HG03460 (cell line): Measurements from ENCODE around the gene SLFN5.
"Not testable (repeated sequence)": the region's sequence is repeated elsewhere in the genome, so short reads cannot be mapped to it uniquely, and the experiment has no call there.

ENCODE experiments used
- ATAC-seq: cut with Tn5 transposase; IDR thresholded peaks from one replicate; pipeline ENCODE4 v1.9.1; 2021; ENCODE audit not compliant: unreplicated experiment

The SLFN5 gene

DNA sequence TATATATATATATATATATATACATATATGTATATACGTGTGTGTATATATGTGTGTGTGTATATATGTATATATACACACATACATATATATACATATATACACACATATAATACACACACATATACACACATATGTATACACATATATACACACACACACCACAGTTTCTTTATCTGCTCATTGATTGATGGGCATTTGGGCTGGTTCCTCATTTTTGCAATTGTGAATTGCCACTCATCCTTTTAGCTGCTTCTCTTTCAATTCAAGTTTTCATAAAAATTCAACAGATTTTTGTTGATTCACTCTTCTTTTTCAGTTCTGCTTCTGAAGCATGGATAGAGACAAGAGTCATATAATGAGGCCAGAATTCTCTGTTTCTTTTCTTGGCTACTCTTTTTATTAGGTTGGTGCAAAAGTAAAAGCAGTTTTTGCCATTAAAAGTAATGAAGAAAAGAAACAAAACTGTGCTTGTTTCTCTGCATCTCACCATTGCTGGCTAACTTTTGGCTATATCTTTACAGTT, 44.5 kb downstream of the SLFN5 start:
- ATAC-seq: no peak

DNA sequence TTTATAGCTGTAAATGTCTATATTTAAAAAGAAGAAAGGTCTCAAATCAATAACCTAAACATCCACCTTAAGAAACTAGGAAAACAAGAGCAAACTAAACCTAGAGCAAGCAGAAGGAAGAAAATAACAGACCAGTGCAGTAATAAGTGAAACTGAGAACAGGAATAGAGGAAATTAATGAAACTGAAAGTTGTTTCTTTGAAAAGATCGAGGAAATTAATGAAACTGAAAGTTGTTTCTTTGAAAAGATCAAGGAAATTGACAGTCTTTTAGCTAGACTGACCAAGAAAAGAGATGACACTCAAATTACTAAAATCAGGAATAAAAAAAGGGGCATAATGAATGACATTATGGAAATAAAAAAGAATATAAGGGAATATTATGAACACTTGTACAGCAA, 46.4 kb downstream of the SLFN5 start:
- ATAC-seq: no peak

DNA sequence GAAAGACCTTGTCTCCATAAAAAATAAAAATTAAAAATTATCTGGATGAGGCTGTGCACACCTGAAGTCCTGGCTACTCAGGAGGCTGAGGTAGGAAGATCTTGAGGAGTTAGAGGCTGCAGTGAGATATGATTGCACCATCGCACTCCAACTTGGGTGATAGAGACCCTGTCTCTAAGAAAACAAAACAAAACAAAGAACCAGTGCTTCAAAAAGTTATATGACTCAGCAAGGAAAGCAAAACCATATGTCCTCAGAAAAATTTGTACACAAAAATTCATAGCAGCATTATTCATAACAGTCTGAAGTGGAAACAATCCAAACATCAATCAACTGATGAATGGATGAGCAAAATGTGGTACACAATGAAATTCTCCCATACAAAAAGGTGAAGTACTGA, 48.9 kb downstream of the SLFN5 start:
- no peak for ATAC-seq

DNA sequence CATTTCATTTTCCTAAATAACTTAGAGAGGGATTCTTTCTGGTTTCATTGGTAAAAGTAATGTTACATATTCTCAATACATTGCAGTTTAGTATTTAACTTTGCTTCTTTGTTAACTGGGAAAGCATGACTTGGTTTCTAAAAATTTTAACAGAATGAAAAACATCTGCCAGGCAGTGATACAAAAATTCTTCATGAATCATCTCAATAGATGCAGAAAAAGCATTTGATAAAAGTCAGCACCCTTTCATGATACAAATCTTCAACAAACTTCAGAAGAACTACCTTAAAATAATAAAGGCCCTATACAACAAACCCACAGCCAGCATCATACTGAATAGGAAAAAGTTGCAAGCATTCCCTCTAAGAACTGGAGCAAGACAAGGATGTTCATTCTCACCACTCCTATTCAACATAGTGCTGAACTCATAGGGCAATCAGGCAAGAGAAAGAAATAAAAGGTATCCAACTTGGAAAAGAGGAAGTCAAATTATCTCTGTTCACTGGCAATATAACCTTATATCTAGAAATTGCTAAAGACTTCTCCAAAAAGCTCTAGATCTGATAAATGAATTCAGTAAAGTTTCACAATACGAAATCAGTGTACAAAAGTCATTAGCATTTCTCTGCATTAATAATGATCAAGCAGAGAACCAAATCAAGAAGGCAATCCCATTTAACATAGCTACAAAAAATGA, 50.4 kb downstream of the SLFN5 start:
- ATAC-seq: no peak

DNA sequence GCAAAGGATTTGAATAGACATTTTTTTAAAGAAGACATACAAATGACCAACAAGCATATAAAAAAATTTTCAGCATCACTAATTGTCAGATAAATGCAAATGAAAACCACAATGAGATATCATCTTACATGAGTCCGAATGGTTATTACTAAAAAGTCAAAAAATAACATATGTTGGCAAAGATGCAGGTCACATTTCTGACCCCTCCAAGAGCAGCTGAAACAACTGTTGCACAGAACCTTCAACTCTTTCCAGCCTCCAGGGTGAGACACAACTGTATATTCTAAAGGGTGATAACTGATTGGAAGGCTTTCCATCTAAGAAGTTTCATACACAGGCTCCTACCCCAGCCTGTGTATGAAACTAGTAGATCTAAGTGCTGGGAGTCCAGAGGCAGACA, 51.9 kb downstream of the SLFN5 start:
- ATAC-seq: no peak

DNA sequence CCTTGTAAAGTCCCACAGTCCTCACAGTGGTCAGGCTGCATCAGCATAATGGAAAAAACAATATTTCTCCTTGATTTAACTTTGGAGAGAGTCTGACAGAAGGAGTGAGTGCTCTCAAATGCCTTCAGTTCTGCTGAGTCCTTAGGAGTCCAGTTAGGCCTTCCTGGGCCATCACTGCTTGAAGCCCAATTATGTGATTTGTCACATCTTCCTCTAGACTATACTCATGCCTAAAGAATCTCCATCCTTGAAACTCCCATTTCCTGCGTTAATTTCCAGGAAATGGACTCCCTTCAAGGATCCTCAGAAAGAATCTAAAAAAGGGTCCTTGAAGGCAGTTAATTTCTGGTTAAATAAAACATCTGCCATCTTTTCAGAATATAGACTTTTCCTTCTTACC, 52.8 kb downstream of the SLFN5 start:
- ATAC-seq: no peak

DNA sequence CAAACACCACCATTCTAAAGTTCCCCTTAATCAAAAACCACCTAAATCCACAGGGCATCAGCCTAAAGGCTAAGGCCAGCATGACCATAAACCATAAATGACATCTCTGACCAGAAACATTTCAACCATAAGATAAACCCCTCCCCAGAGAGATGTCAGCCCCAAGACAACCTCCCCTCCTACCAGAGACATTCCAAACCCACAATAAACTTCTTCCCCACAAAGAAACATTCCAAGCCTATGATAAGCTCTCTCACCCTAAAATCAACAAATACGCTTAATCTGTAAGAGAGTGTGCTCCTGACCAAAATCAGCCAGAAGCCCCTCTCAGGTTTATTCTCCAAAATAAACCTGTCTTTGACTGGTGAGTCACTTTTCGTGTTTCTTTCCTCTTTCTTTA, 54.8 kb downstream of the SLFN5 start:
- no peak for ATAC-seq

DNA sequence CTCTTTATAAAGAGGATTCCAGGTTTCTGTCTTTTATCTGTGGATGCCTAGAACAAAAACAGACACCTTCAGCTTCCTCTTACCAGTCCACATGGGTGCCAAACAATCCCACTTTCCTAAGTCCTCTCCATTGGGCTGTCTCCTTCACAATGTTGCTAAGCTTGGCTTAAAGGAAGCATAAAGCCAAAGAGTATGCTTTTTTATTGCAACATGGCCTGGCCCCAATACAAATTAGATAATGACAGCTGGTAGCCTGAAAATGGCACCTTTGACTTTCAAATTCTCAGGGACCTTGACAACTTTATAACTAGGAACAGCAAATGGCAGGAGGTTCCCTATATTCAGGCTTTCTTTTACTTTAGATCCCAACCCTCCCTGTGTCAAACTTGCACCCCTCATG, 55.8 kb downstream of the SLFN5 start:
- no peak for ATAC-seq

DNA sequence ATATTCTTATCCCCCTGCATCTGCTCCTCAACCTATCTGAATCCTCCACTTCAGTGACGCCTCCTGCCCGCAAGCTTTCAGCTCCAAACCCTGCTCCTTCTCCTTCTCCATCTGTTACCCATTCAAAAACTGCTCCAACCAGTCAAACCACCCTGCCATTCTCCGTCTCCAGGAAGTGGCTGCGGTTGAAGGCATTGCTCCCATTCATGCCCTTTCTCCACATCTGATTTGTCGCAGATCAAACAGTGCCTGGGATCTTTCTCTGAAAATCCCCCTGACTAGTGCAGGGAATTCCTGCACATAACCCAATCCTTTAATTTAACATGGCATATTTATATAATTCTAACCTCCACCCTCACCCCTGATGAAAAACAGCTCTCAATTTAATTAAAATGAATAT, 56.3 kb downstream of the SLFN5 start:
- ATAC-seq: no peak

DNA sequence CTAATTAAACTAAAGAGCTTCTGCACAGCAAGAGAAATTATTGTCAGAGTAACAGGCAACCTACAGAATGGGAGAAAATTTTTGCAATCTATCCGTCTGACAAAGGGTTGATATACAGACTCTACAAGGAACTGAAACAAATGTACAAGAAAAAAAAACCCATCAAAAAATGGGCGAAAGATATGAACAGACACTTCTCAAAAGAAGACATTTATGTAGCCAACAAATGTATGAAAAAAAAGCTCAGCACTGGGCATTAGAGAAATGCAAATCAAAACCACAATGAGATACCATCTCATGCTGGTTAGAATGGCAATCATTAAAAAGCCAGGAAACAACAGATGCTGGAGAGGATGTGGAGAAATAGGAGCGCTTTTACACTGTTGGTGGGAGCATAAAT, 66.5 kb downstream of the SLFN5 start:
- ATAC-seq: not testable (repeated sequence)

DNA sequence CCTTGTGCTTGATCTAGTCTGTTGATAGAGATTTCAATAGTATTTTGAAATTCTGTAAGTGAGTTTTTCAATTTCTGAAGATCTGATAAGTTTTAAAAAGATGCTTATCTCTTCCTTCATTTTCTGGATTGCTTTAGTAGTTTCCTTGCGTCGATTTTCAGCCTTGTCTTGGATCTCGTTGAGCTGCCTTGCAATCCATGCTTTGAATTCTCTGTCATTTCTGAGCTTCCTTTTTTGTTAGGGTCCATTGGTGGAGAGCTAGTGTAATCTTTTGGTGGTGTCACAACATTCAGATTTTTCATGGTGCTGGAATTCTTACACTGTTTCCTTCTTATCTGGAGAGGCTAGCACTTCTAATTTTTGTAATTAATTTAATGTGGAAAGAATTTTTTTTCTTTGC, 69.5 kb downstream of the SLFN5 start:
- no peak for ATAC-seq

DNA sequence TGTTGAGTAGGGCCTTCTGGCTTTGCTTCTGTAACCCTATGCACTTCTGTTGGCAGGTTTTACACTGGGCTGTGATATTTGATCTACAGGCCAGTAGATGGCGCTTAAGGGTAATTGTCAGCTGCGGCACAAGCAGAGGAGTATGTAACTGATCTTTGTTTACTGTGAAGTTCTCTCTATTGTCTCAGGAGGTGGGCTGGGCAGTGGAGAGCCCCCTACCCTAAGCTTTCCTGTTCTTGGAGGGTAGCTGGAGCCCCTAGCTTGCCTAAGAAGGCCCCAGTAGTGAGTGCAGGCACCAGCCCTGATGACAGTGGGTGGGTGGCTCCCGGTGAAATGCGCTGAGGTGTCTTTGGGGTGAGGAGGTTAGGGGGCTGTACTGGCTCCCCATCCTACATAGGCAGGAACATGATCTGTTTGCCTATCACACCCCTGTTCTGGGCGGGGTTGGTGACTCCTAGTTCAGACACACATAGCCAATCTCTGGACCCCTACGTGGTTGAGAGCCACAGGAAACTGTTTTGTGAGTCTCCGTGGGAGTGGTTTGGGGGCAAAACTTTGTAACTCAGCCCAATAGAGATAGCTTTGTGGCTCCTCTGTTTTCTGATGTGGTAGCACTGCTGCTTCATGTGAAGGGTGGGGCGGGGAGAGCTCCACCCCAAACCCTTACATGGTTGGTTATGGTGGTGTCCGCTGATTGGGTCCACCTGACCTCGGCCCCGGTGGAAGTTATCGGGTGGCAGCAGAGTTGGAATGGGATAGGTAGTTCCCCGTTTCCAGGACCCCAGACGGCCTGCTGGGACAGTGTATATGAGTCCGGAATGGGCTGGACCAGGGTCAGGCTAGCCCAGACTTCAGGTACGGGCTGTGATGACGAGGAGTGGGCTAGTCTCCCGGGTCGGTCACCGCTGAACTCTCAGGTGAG, 70.2 kb downstream of the SLFN5 start:
- peak; percentile 80 for ATAC-seq

DNA sequence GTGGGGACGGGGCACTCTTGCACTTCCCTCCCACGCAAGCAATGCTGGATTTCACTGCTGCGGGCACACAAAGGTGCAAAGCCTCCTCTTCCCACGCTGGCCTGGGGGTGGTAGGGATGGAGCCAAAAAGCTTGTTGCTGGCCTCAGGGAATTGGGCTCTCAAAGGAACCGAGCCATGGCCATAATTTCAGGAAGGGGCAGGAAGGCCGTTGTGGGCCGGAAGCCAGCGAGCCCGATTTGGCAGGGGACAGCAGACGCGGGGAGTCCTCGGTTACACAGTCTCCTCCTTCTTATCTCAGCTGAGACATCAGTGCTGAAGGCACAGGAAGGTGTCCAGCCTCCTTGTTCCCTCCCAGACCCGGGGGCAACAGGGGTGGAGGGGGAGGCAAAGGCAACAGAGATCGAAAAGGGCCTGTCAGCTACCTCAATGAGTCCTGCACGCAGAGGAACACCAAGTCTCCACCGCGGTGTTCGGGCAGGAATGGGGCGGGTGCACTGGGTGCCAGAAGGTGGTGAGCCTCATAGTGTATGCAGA, 71.1 kb downstream of the SLFN5 start:
- ATAC-seq: no peak

DNA sequence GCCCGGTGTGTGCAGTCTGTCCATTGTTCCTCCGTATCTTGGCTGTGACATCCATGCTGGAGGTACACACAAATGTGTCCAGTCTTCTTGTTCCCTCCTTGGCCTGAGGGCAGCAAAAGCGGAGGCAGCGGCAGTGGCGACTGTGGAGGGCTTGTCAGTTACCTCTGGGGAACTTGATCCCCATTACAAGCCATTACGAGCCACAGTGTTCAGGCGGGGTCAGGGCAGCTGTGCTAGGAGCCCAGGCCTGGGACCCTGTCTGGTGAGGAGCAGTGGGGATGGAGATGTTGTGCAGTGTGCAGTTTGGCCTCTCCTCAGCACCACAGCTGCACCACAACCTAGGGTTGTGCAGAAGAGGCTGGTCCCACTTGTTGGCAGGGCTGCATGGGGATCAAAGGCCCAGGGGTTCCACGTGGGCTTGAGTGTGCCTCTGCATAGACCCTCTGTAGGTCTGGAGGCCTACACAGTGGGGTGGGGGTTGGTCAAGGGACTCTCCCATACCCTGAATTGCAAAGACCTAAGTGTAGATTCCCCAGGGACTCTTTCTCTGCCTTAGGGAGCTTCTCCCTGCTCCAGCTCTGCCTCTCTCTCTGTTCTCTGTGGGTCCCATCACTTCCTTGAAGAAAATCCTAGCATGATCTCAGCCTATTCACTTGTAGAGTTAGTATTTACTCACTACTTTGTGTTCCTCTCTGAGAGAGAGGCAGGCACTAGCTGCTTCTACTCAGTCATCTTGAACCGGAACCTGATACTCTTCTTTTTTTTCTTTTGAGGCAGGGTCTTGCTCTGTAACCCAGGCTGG, 71.7 kb downstream of the SLFN5 start:
- no peak for ATAC-seq

DNA sequence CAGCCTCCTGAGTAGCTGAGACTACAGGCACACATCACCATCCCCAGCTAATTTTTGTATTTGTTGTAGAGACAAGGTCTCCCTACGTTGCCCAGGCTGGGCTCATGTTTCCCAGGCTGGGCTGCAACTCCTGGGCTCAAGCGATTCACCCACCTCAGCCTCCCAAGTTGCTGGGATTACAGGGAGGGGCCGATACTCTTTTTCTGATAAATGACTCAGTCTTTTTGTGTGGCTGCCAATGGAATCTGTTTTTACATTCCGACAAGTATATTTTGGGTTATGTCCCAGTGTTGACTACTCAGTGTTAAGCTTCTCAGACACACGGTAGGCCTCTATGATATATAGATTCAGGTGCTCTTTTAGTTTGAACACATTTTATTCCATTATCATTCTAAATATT, 72.4 kb downstream of the SLFN5 start:
- no peak for ATAC-seq

DNA sequence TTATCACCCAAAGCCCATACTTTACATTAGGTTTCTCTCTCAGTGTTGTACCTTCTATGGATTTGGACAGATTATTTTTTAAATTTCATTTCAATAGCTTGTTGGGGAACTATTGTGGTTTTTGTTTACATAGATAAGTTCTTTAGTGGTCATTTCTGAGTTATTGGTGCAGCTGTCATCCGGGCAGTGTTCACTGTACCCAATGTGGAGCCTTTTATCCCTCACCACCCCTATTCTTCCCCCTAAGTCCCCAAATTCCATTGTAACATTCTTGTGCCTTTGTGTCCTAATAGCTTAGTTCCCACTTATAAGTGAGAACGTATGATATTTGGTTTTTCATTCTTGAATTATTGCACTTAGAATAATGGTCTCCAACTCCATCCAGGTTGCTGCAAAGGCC, 73.1 kb downstream of the SLFN5 start:
- no peak for ATAC-seq

DNA sequence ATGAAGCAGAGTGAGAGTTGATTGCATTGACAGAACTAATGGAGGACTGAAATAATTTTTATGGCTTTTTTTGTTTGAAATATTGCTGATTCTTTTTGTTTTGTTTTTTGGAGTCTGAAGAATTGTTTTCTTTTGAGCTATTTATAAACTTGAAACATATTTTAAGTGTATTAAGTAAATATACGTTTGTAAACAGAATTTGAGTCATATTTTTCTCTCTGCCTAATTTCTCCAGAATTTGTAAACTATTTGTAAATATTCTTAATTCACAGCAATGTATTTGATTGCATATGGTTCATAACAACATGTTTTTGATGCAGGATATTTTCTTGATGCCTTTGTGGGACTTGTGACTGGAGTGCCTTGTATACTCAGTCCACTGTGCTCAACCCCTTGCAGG, 79.9 kb downstream of the SLFN5 start:
- no peak for ATAC-seq
